Stimulated activated naive B cell treated with anti-CD40 and anti-IgM and Interleukin-4, amounts not matched to agents 10 μg/mL and 1 μg/mL and 100 μg/mL, for 72 hours (primary cell): ENCODE data around the gene SH3RF3.

ENCODE experiments used
- ATAC-seq, 2 donors: fragments of 150-1000 bp; cut with Tn5 transposase; replicated peaks; 2 replicates each; pipeline ENCODE4 v1.10.0; 2021; ENCODE audit warnings: moderate library complexity in 1 of 2
- DNase-seq: peaks from one replicate; pipeline ENCODE4 v3.0.0; 2021
- H3K27ac Mint-ChIP-seq: one replicate; pipeline ENCODE4 v1.8.0; 2022; ENCODE audit warnings: mild to moderate bottlenecking, mixed read lengths
- H3K27me3 Mint-ChIP-seq, 2 donors: one replicate each; pipeline ENCODE4 v1.8.0; 2022; ENCODE audit warnings: mixed read lengths in 2 of 2
- H3K36me3 Mint-ChIP-seq, 2 donors: one replicate each; pipeline ENCODE4 v1.8.0; 2022; ENCODE audit warnings: mixed read lengths in 2 of 2, mild to moderate bottlenecking in 1 of 2
- H3K4me1 Mint-ChIP-seq, 2 donors: one replicate each; pipeline ENCODE4 v1.8.0; 2022; ENCODE audit warnings: mixed read lengths in 2 of 2, mild to moderate bottlenecking in 1 of 2
- H3K4me3 Mint-ChIP-seq, 2 donors: one replicate each; pipeline ENCODE4 v1.8.0; 2022; ENCODE audit warnings: mild to moderate bottlenecking in 2 of 2, mixed read lengths in 2 of 2, moderate library complexity in 1 of 2
- H3K9me3 Mint-ChIP-seq, 2 donors: one replicate each; pipeline ENCODE4 v1.8.0; 2022; ENCODE audit warnings: mixed read lengths in 2 of 2, mild to moderate bottlenecking in 1 of 2

The SH3RF3 gene

GRCh38 chr2:109384308-109385271 lies 255.6 kb downstream of the SH3RF3 start:
- Mint-ChIP-seq H3K27me3 (no peaks in the 10 kb centered on the region), H3K36me3 (no peaks in the 10 kb centered on the region), H3K4me1 (no peaks in the 10 kb centered on the region), H3K4me3 (no peak overlapping the region), H3K9me3 (peaks cover 0 to 3% of the 10 kb centered on the region in 2 donors), H3K27ac (no peak overlapping the region)
- no peak for ATAC-seq
- no peak for DNase-seq

GRCh38 chr2:109385506-109385905 lies 256.5 kb downstream of the SH3RF3 start:
- H3K4me3 Mint-ChIP-seq, result no peak overlapping the region
- DNase-seq, result no peak
- no peaks in the 10 kb centered on the region for H3K36me3 Mint-ChIP-seq
- H3K27me3 Mint-ChIP-seq, result no peaks in the 10 kb centered on the region
- H3K4me1 Mint-ChIP-seq, result no peaks in the 10 kb centered on the region
- no peak for ATAC-seq
- no peak overlapping the region for H3K27ac Mint-ChIP-seq
- H3K9me3 Mint-ChIP-seq, result peaks cover 0 to 3% of the 10 kb centered on the region in 2 donors

GRCh38 chr2:109386004-109386695 lies 257.1 kb downstream of the SH3RF3 start:
- H3K27me3 Mint-ChIP-seq, result no peaks in the 10 kb centered on the region
- DNase-seq (no peak), ATAC-seq (no peak)
- H3K4me3 Mint-ChIP-seq, result no peak overlapping the region
- H3K4me1 Mint-ChIP-seq, result no peaks in the 10 kb centered on the region
- no peak overlapping the region for H3K27ac Mint-ChIP-seq
- no peaks in the 10 kb centered on the region for H3K36me3 Mint-ChIP-seq
- H3K9me3 Mint-ChIP-seq, result peaks cover 0 to 3% of the 10 kb centered on the region in 2 donors

GRCh38 chr2:109387221-109387735 lies 258.3 kb downstream of the SH3RF3 start:
- Mint-ChIP-seq H3K36me3 (no peaks in the 10 kb centered on the region), H3K4me1 (no peaks in the 10 kb centered on the region), H3K4me3 (no peak overlapping the region), H3K9me3 (peaks cover 0 to 3% of the 10 kb centered on the region in 2 donors), H3K27me3 (no peaks in the 10 kb centered on the region), H3K27ac (no peak overlapping the region)
- no peak for DNase-seq
- no peak for ATAC-seq

GRCh38 chr2:109387778-109388469 lies 258.9 kb downstream of the SH3RF3 start:
- H3K27me3 Mint-ChIP-seq, result no peaks in the 10 kb centered on the region
- no peaks in the 10 kb centered on the region for H3K36me3 Mint-ChIP-seq
- peaks cover 0 to 3% of the 10 kb centered on the region in 2 donors for H3K9me3 Mint-ChIP-seq
- H3K4me1 Mint-ChIP-seq, result no peaks in the 10 kb centered on the region
- no peak for ATAC-seq
- no peak overlapping the region for H3K4me3 Mint-ChIP-seq
- H3K27ac Mint-ChIP-seq, result no peak overlapping the region
- DNase-seq, result no peak

- no peak overlapping the region for H3K4me3 Mint-ChIP-seq
- ATAC-seq (no peak), DNase-seq (no peak)
- H3K27me3 Mint-ChIP-seq, result no peaks in the 10 kb centered on the region
- H3K9me3 Mint-ChIP-seq, result peaks cover 0 to 3% of the 10 kb centered on the region in 2 donors
- H3K4me1 Mint-ChIP-seq, result peaks cover 6 to 8% of the 10 kb centered on the region in 2 donors
- H3K36me3 Mint-ChIP-seq, result no peaks in the 10 kb centered on the region
- H3K27ac Mint-ChIP-seq, result no peak overlapping the region
Measured at GRCh38 chr2:109391243-109391642, 262.2 kb downstream of the SH3RF3 start.

GRCh38 chr2:109392140-109392539 lies 263.1 kb downstream of the SH3RF3 start:
- DNase-seq, result no peak
- Mint-ChIP-seq H3K4me3 (no peak overlapping the region), H3K36me3 (no peaks in the 10 kb centered on the region), H3K4me1 (peaks cover 15% of the 10 kb centered on the region in 2 donors), H3K27ac (no peak overlapping the region), H3K27me3 (no peaks in the 10 kb centered on the region), H3K9me3 (peaks cover 0 to 3% of the 10 kb centered on the region in 2 donors)
- no peak for ATAC-seq

- no peak for ATAC-seq
- H3K27me3 Mint-ChIP-seq, result peaks cover 0 to 2% of the 10 kb centered on the region in 2 donors
- no peak overlapping the region for H3K4me3 Mint-ChIP-seq
Measured at GRCh38 chr2:109392816-109393661, 264.0 kb downstream of the SH3RF3 start.

GRCh38 chr2:109393662-109393972 lies 264.6 kb downstream of the SH3RF3 start:
- H3K4me1 Mint-ChIP-seq, result peaks cover 18 to 27% of the 10 kb centered on the region in 2 donors
- H3K4me3 Mint-ChIP-seq, result no peak overlapping the region
- no peak overlapping the region for H3K27ac Mint-ChIP-seq
- no peaks in the 10 kb centered on the region for H3K36me3 Mint-ChIP-seq
- no peak for ATAC-seq
- no peaks in the 10 kb centered on the region for H3K9me3 Mint-ChIP-seq
- H3K27me3 Mint-ChIP-seq, result peaks cover 0 to 4% of the 10 kb centered on the region in 2 donors
- DNase-seq, result no peak

More at GRCh38 chr2:109392816-109393661, 264.0 kb downstream of the SH3RF3 start:
- no peak for DNase-seq
- Mint-ChIP-seq H3K9me3 (no peaks in the 10 kb centered on the region), H3K27ac (no peak overlapping the region), H3K4me1 (peaks cover 18 to 24% of the 10 kb centered on the region in 2 donors), H3K36me3 (no peaks in the 10 kb centered on the region)

GRCh38 chr2:109395494-109396201 lies 266.6 kb downstream of the SH3RF3 start:
- Mint-ChIP-seq H3K4me3 (no peak overlapping the region), H3K9me3 (no peaks in the 10 kb centered on the region), H3K27ac (peak overlapping the region; percentile 65), H3K4me1 (peaks cover 18 to 27% of the 10 kb centered on the region in 2 donors), H3K27me3 (peaks cover 0 to 4% of the 10 kb centered on the region in 2 donors), H3K36me3 (no peaks in the 10 kb centered on the region)
- no peak for ATAC-seq
- DNase-seq, result no peak

- H3K36me3 Mint-ChIP-seq, result no peaks in the 10 kb centered on the region
- ATAC-seq, result peak; percentile 89 to 93
- H3K4me1 Mint-ChIP-seq, result peaks cover 18 to 27% of the 10 kb centered on the region in 2 donors
- H3K27me3 Mint-ChIP-seq, result peaks cover 0 to 4% of the 10 kb centered on the region in 2 donors
- H3K4me3 Mint-ChIP-seq, result peak overlapping the region in 1 of 2 donors; percentile 48
- DNase-seq, result peak; percentile 55
- H3K27ac Mint-ChIP-seq, result peak overlapping the region; percentile 65
- no peaks in the 10 kb centered on the region for H3K9me3 Mint-ChIP-seq
Measured at GRCh38 chr2:109396202-109397180, 267.5 kb downstream of the SH3RF3 start.

GRCh38 chr2:109397893-109398292 lies 268.9 kb downstream of the SH3RF3 start:
- DNase-seq (no peak), ATAC-seq (no peak)
- Mint-ChIP-seq H3K27ac (no peak overlapping the region), H3K4me3 (no peak overlapping the region), H3K9me3 (no peaks in the 10 kb centered on the region), H3K4me1 (peaks cover 21 to 36% of the 10 kb centered on the region in 2 donors), H3K36me3 (no peaks in the 10 kb centered on the region), H3K27me3 (peaks cover 0 to 4% of the 10 kb centered on the region in 2 donors)
